Neural progenitor cell (in vitro differentiated cells): ENCODE results near the gene ADI1. TPM values are rescaled to one million over a fixed set of nuclear protein-coding genes. Genes with fewer than 3 reads are reported as not detected.

Source experiments
- DNase-seq: peaks from one replicate; pipeline ENCODE4 v3.0.0-alpha.2; 2016; ENCODE audit warnings: low spot score
- H2AFZ ChIP-seq: fragments of 200-600 bp; sonication (generic); replicated peaks from 2 replicates; pipeline ENCODE4 v1.6.1; 2016; ENCODE audit warnings: antibody characterized with exemption
- H3F3A ChIP-seq: fragments of 200-600 bp; sonication (generic); 2 replicates; pipeline ENCODE4 v1.6.1; 2016; ENCODE audit warnings: antibody characterized with exemption, low read depth
- H3K27ac ChIP-seq: fragments of 200-600 bp; sonication (generic); 2 replicates; pipeline ENCODE4 v1.5.1; 2016; ENCODE audit warnings: mild to moderate bottlenecking
- H3K27me3 ChIP-seq: fragments of 200-600 bp; sonication (generic); 2 replicates; pipeline ENCODE4 v1.6.1; 2016; ENCODE audit warnings: mild to moderate bottlenecking, moderate library complexity
- H3K36me3 ChIP-seq: fragments of 200-600 bp; sonication (generic); 2 replicates; pipeline ENCODE4 v1.5.1; 2016
- H3K4me1 ChIP-seq: fragments of 200-600 bp; sonication (generic); 2 replicates; pipeline ENCODE4 v1.6.1; 2016; ENCODE audit warnings: mixed run types
- H3K4me2 ChIP-seq: fragments of 200-600 bp; sonication (generic); 2 replicates; pipeline ENCODE4 v1.6.1; 2016
- H3K4me3 ChIP-seq: fragments of 200-600 bp; sonication (generic); 2 replicates; pipeline ENCODE4 v1.5.1; 2016
- H3K79me2 ChIP-seq: fragments of 200-600 bp; sonication (generic); 2 replicates; pipeline ENCODE4 v1.6.1; 2016; ENCODE audit warnings: low read depth
- H3K9ac ChIP-seq: fragments of 200-600 bp; sonication (generic); 2 replicates; pipeline ENCODE4 v1.6.1; 2016
- H3K9me3 ChIP-seq: fragments of 200-600 bp; sonication (generic); 2 replicates; pipeline ENCODE4 v1.5.1; 2016; ENCODE audit warnings: low read depth
- H4K20me1 ChIP-seq: fragments of 200-600 bp; sonication (generic); 2 replicates; pipeline ENCODE4 v1.6.1; 2016; ENCODE audit warnings: low read depth
- H3K27ac Mint-ChIP-seq: 3 replicates; pipeline ENCODE4 v1.8.0; 2021; ENCODE audit warnings: mixed read lengths
- H3K27me3 Mint-ChIP-seq: 2 replicates; pipeline ENCODE4 v1.8.0; 2022; ENCODE audit warnings: low read depth, mild to moderate bottlenecking, inconsistent platforms, moderate library complexity, mixed read lengths; ENCODE audit not compliant: insufficient read depth
- H3K36me3 Mint-ChIP-seq: 3 replicates; pipeline ENCODE4 v1.8.0; 2021; ENCODE audit warnings: mixed read lengths
- H3K4me1 Mint-ChIP-seq: 3 replicates; pipeline ENCODE4 v1.8.0; 2021; ENCODE audit warnings: mixed read lengths
- H3K4me3 Mint-ChIP-seq: 3 replicates; pipeline ENCODE4 v1.8.0; 2021; ENCODE audit warnings: mild to moderate bottlenecking, moderate library complexity, mixed read lengths
- H3K9me3 Mint-ChIP-seq: 3 replicates; pipeline ENCODE4 v1.8.0; 2020; ENCODE audit warnings: mixed read lengths
- EZH2 ChIP-seq: fragments of 200-600 bp; sonication (generic); IDR thresholded peaks from 2 replicates; pipeline ENCODE4 v1.6.1; 2017; ENCODE audit warnings: antibody characterized with exemption, mild to moderate bottlenecking, moderate library complexity
- EZH2phosphoT487 ChIP-seq: fragments of 200-600 bp; sonication (generic); IDR thresholded peaks from 2 replicates; pipeline ENCODE4 v1.6.1; 2017; ENCODE audit warnings: antibody characterized with exemption
- total RNA-seq: library from RNA; depleted of rRNA; stranded (reverse); fragments of >200 nt; gene quantifications from 2 replicates; pipeline ENCODE4 v1.2.3, GENCODE V29; 2015; ENCODE audit warnings: low replicate concordance
- TF ChIP-seq, protein P1 (sequence below): fragments of 200-600 bp; sonication (generic); IDR thresholded peaks from 2 replicates; pipeline ENCODE4 v1.5.1; 2017; ENCODE audit warnings: antibody characterized with exemption, mild to moderate bottlenecking

ADI1 gene
- total RNA-seq, 1 donor from 2014 or later, result 29.3 TPM

- Histone ChIP-seq H3K27me3 (no peaks in the 10 kb centered on the region), H3K4me2 (no peak overlapping the region), H3K9ac (no peak overlapping the region), H3K9me3 (no peaks in the 10 kb centered on the region), H4K20me1 (no peaks in the 10 kb centered on the region), H3K36me3 (no peaks in the 10 kb centered on the region), H3F3A (peaks cover 18% of the 10 kb centered on the region), H2AFZ (no peak overlapping the region), H3K4me3 (no peak overlapping the region), H3K27ac (no peak overlapping the region), H3K79me2 (no peaks in the 10 kb centered on the region), H3K4me1 (peaks cover 8% of the 10 kb centered on the region)
- Mint-ChIP-seq H3K9me3 (no peaks in the 10 kb centered on the region), H3K27me3 (peaks cover 2% of the 10 kb centered on the region), H3K4me3 (no peak overlapping the region), H3K4me1 (peaks cover 18% of the 10 kb centered on the region), H3K27ac (no peak overlapping the region), H3K36me3 (peaks cover 3% of the 10 kb centered on the region)
- TF ChIP-seq EZH2 (no peak), EZH2phosphoT487 (no peak)
- TF ChIP-seq, protein P1, sequence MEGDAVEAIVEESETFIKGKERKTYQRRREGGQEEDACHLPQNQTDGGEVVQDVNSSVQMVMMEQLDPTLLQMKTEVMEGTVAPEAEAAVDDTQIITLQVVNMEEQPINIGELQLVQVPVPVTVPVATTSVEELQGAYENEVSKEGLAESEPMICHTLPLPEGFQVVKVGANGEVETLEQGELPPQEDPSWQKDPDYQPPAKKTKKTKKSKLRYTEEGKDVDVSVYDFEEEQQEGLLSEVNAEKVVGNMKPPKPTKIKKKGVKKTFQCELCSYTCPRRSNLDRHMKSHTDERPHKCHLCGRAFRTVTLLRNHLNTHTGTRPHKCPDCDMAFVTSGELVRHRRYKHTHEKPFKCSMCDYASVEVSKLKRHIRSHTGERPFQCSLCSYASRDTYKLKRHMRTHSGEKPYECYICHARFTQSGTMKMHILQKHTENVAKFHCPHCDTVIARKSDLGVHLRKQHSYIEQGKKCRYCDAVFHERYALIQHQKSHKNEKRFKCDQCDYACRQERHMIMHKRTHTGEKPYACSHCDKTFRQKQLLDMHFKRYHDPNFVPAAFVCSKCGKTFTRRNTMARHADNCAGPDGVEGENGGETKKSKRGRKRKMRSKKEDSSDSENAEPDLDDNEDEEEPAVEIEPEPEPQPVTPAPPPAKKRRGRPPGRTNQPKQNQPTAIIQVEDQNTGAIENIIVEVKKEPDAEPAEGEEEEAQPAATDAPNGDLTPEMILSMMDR, result no peak
- DNase-seq, result no peak
Observed at GRCh38 chr2:3523551-3524041, 4.3 kb upstream of the ADI1 start.

DNA sequence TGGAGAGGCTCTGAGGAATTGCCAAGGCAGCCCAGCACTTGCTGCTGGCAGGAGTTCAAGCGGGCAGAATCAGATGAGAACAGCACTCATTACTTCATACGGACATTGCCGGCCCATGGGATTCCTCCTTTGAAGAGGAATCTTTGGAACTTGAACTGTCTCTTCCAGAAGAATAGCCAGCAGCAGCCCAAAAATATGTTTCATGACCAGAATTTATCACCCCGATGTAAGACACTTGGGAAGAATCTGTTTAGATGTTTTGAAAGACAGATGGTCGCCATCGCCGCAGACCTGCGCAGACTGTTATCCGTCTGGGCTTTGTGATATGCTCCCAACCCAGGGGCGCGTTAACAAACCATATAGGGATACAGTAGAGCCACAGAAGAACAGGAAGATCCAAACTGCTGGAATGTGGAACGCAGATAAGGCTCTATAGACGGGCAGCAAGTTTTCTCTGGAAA is 3.7 kb upstream of the ADI1 start:
- no peaks in the 10 kb centered on the region for H3K9me3 Mint-ChIP-seq
- Histone ChIP-seq H3K4me3 (no peak overlapping the region), H2AFZ (no peak overlapping the region), H3K4me2 (no peak overlapping the region), H3K36me3 (no peaks in the 10 kb centered on the region), H3K9me3 (no peaks in the 10 kb centered on the region), H4K20me1 (no peaks in the 10 kb centered on the region), H3F3A (peaks cover 24% of the 10 kb centered on the region), H3K79me2 (peaks cover 4% of the 10 kb centered on the region), H3K27me3 (no peaks in the 10 kb centered on the region), H3K9ac (no peak overlapping the region), H3K4me1 (peaks cover 8% of the 10 kb centered on the region), H3K27ac (no peak overlapping the region)
- DNase-seq, result no peak
- no peak overlapping the region for H3K4me3 Mint-ChIP-seq
- TF ChIP-seq EZH2phosphoT487, result no peak
- TF ChIP-seq EZH2, result no peak
- TF ChIP-seq, protein P1, result no peak
- H3K27me3 Mint-ChIP-seq, result peaks cover 4% of the 10 kb centered on the region
- no peak overlapping the region for H3K27ac Mint-ChIP-seq
- peaks cover 3% of the 10 kb centered on the region for H3K36me3 Mint-ChIP-seq
- H3K4me1 Mint-ChIP-seq, result peaks cover 20% of the 10 kb centered on the region

GRCh38 chr2:3520591-3520990 is 1.3 kb upstream of the ADI1 start:
- no peak overlapping the region for H3K9ac ChIP-seq
- peak overlapping the region; percentile 81 for H3K4me2 ChIP-seq
- H3K4me1 ChIP-seq, result peaks cover 8% of the 10 kb centered on the region
- Mint-ChIP-seq H3K27ac (no peak overlapping the region), H3K4me3 (peak overlapping the region; percentile 85), H3K4me1 (peaks cover 23% of the 10 kb centered on the region), H3K27me3 (peaks cover 2% of the 10 kb centered on the region), H3K36me3 (peaks cover 12% of the 10 kb centered on the region), H3K9me3 (peaks cover 3% of the 10 kb centered on the region)
- no peaks in the 10 kb centered on the region for H3K27me3 ChIP-seq
- no peak overlapping the region for H3K27ac ChIP-seq
- H2AFZ ChIP-seq, result no peak overlapping the region
- H3K4me3 ChIP-seq, result no peak overlapping the region
- TF ChIP-seq, protein P1, result no peak
- TF ChIP-seq EZH2phosphoT487 (no peak), EZH2 (no peak)
- DNase-seq, result no peak
- H3F3A ChIP-seq, result peaks cover 25% of the 10 kb centered on the region
- H3K9me3 ChIP-seq, result no peaks in the 10 kb centered on the region
- no peaks in the 10 kb centered on the region for H4K20me1 ChIP-seq
- peaks cover 5% of the 10 kb centered on the region for H3K36me3 ChIP-seq
- peaks cover 20% of the 10 kb centered on the region for H3K79me2 ChIP-seq
